ENCODE results near the gene CERT1. TPM values are rescaled to one million over a fixed set of nuclear protein-coding genes. Genes with fewer than 3 reads are reported as not detected.

CERT1 gene
- total and polyA plus RNA-seq, 12 donors, result 6.3 to 47.6 (median 37.5) TPM

GRCh38 chr5:75472973-75473372 lies 38.5 kb downstream of the CERT1 start:
- no peak overlapping the region for H3K4me3 ChIP-seq
- H3K4me1 ChIP-seq, result peaks cover 0 to 17% (median 0%) of the 10 kb centered on the region in 9 donors
- ATAC-seq (no peak), DNase-seq (no peak)
- TF ChIP-seq CTCF (IDR thresholded peaks at IDR 0.05), result no peak
- no peak overlapping the region for H3K27ac ChIP-seq
- WGBS, 2 donors, result 97 to 98% methylated on average over 1 of the region's 1 CpG
- no peaks in the 10 kb centered on the region for H3K36me3 ChIP-seq
- peaks cover 0 to 42% (median 30%) of the 10 kb centered on the region in 11 donors for H3K9me3 ChIP-seq
- intact Hi-C loops (cut with DNase I), result no loop called here
- no peaks in the 10 kb centered on the region for H3K27me3 ChIP-seq

- ATAC-seq, result no peak
- DNase-seq, result no peak
- H3K9me3 ChIP-seq, result peaks cover 0 to 51% (median 31%) of the 10 kb centered on the region in 11 donors
- no peak overlapping the region for H3K27ac ChIP-seq
- 89 to 97% methylated on average over 2 of the region's 2 CpGs for WGBS, 2 donors
- H3K4me1 ChIP-seq, result peaks cover 0 to 5% (median 1%) of the 10 kb centered on the region in 9 donors
- H3K4me3 ChIP-seq, result no peak overlapping the region
- no peaks in the 10 kb centered on the region for H3K27me3 ChIP-seq
- TF ChIP-seq CTCF (IDR thresholded peaks at IDR 0.05), result no peak
- intact Hi-C loops (cut with DNase I), result no loop called here
- no peaks in the 10 kb centered on the region for H3K36me3 ChIP-seq
These were observed 40.2 kb downstream of the CERT1 start for GRCh38 chr5:75471193-75471592.

GRCh38 chr5:75469017-75469416 lies 42.4 kb downstream of the CERT1 start:
- H3K27me3 ChIP-seq, result no peaks in the 10 kb centered on the region
- ATAC-seq, result no peak
- 98 to 99% methylated on average over 1 of the region's 1 CpG for WGBS, 2 donors
- intact Hi-C loops (cut with DNase I), result no loop called here
- no peak for DNase-seq
- H3K4me1 ChIP-seq, result peaks cover 0 to 22% (median 18%) of the 10 kb centered on the region in 9 donors
- no peaks in the 10 kb centered on the region for H3K36me3 ChIP-seq
- peaks cover 0 to 51% (median 31%) of the 10 kb centered on the region in 11 donors for H3K9me3 ChIP-seq
- no peak overlapping the region for H3K4me3 ChIP-seq
- no peak for TF ChIP-seq CTCF (IDR thresholded peaks at IDR 0.05)
- no peak overlapping the region for H3K27ac ChIP-seq

GRCh38 chr5:75468593-75468992 lies 42.8 kb downstream of the CERT1 start:
- Histone ChIP-seq H3K36me3 (no peaks in the 10 kb centered on the region), H3K27me3 (no peaks in the 10 kb centered on the region), H3K4me1 (peaks cover 0 to 25% (median 19%) of the 10 kb centered on the region in 9 donors), H3K4me3 (no peak overlapping the region), H3K9me3 (peaks cover 0 to 51% (median 31%) of the 10 kb centered on the region in 11 donors), H3K27ac (no peak overlapping the region)
- no peak for ATAC-seq
- no peak for TF ChIP-seq CTCF (IDR thresholded peaks at IDR 0.05)
- 95 to 96% methylated on average over 2 of the region's 2 CpGs for WGBS, 2 donors
- DNase-seq, result no peak
- intact Hi-C loops (cut with DNase I), result no loop called here

Data from heart right ventricle (tissue), 16 donors.